Epithelial cell of proximal tubule (primary cell): Measurements from ENCODE around the gene PLSCR5. TPM values are rescaled to one million over a fixed set of nuclear protein-coding genes. Genes with fewer than 3 reads are reported as not detected.
A peak's percentile ranks its signal among the peaks of the same experiment; 100 is the strongest.

Experiments used
- DNase-seq: peaks from one replicate; pipeline ENCODE4 v3.0.0-alpha.2; 2011; ENCODE audit warnings: low read depth
- H3K4me3 ChIP-seq: 2 replicates; pipeline ENCODE4 v1.5.1; 2011; ENCODE audit warnings: low read depth, mild to moderate bottlenecking, low read length
- CTCF ChIP-seq: conservative IDR thresholded peaks from 2 replicates; pipeline ENCODE4 v1.5.1; 2012; ENCODE audit warnings: low read depth, mild to moderate bottlenecking, low read length
- total RNA-seq: library from RNA; depleted of rRNA; stranded (reverse); fragments of >200 nt; gene quantifications from 2 replicates; pipeline ENCODE4 v1.2.3, GENCODE V29; 2015

The PLSCR5 gene
- total RNA-seq, 1 donor from 2014 or later, result not detected

DNA sequence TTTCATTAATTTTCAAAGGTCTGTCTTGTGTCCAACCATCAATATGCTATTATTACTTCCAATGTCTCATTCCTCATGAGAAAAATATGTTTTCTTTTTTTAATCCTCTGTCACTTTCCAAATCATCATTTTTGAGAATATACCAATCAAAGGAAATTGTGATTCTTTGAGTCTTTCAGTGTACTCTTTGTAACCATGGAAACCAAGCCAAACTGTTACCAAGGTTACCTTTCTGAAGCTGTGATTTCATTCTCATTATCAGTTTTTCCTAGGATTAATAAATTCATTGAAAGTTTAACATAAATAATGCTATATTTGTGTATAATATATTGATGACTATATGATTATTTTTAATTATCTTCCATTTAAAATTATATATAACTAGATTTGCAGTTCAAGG, 16.6 kb upstream of the PLSCR5 start:
- no peak overlapping the region for H3K4me3 ChIP-seq
- DNase-seq, result no peak
- no peak for TF ChIP-seq CTCF

GRCh38 chr3:146612015-146612414, 6.9 kb upstream of the PLSCR5 start:
- DNase-seq, result no peak

DNA sequence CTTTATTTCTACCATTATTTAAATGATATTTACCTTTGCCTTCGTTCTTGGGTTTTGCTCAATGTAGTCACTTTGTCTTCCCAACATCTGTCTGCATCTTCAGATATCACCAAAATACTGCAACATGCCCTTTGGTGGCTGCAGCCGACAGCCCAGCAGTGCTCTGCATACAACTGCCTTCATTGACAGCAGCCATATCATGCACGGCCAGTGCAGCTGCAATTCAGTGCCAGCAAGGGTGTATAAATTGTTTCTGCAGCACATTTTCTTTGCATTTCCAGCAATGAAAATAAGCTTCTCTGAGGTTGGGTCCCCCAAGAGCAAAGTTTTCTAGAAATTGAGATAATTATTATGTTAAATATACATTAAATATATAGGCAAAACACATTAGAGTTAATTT, 6.0 kb upstream of the PLSCR5 start:
- no peak for DNase-seq
- no peak for TF ChIP-seq CTCF
- H3K4me3 ChIP-seq, result no peak overlapping the region

More at GRCh38 chr3:146612015-146612414, 6.9 kb upstream of the PLSCR5 start:
- H3K4me3 ChIP-seq, result no peak overlapping the region
- no peak for TF ChIP-seq CTCF

DNA sequence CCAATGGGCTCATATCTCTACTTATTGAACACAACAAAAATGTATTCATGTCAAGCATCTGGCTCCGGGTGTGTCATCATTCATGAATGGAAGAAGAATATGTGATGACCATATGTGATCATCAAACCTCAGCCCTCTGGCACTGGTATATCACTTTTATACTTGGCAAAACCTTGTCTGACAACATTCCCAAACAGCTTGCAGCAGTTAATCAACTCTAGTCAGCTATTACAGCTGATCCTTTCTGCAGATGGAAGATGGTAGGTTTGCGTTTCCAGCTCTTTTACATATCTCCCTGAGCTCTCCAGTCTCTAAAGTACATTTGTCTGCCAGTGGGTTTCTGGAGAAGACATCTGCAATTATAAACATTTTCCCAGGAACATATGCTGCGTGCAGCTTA, 6.6 kb downstream of the PLSCR5 start:
- no peak for DNase-seq
- TF ChIP-seq CTCF, result no peak
- H3K4me3 ChIP-seq, result no peak overlapping the region

GRCh38 chr3:146594843-146595482, 10.2 kb downstream of the PLSCR5 start:
- TF ChIP-seq CTCF, result peak; percentile 54
- no peak overlapping the region for H3K4me3 ChIP-seq
- DNase-seq, result no peak

DNA sequence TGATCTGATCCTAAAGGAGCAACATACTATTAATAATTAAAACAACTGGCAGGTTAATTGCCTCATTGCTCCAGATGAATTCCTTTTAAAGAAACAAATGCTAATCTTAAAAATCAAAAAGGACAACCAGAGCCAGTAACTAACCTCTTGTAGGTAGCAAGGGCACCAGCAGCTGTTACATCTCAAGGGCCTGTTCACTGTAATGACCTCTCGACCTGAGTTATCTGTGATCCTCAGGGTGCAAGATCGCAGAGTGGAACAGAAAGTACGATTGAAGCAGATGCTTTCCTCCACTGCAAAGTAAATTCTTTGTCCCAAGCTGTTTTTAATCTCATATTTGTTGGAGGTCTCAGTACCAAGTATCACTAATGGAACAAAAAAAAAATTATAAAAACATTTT, 11.4 kb downstream of the PLSCR5 start:
- H3K4me3 ChIP-seq, result no peak overlapping the region
- TF ChIP-seq CTCF, result no peak
- no peak for DNase-seq

DNA sequence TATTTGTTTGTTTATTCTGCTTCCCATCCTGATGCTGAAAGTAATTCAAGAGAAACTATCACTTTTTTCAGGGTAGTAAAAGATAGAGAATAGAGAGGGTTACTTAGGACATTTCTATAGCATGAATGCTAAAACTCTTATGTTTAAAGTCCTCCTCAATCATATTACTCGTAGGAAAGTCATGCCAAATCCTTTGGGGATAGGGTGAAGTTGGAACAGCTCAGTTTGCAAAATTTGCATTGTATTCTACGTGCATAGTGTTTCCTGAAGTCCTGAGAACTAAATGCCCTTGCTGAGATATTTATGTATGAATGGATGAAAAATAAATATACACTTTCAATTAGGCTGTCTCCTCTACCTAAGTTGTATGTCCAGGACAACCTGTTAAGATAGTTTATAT, 14.6 kb downstream of the PLSCR5 start:
- H3K4me3 ChIP-seq, result no peak overlapping the region
- TF ChIP-seq CTCF, result no peak
- no peak for DNase-seq
